Lower lobe of right lung (tissue), 2 donors: ENCODE measurements around the gene SNX8. TPM values are rescaled to one million over a fixed set of nuclear protein-coding genes. Genes with fewer than 3 reads are reported as not detected.
"Not testable (repeated sequence)": the region's sequence is repeated elsewhere in the genome, so short reads cannot be mapped to it uniquely, and the experiment has no call there.

Experiments
- ATAC-seq, 2 donors: fragments of 200-7000 bp; cut with Tn5 transposase; one replicate each; pipeline ENCODE4 v1.9.1; 2020 to 2022; ENCODE audit warnings: mild to moderate bottlenecking in 2 of 2, moderate library complexity in 2 of 2
- DNase-seq: peaks from one replicate; pipeline ENCODE4 v3.0.0-alpha.2; 2020
- H3K27ac ChIP-seq: fragments of 200-600 bp; one replicate; pipeline ENCODE4 v1.8.0; 2022
- H3K27me3 ChIP-seq: fragments of 200-600 bp; one replicate; pipeline ENCODE4 v1.8.0; 2022; ENCODE audit warnings: low read depth
- H3K36me3 ChIP-seq: fragments of 200-600 bp; one replicate; pipeline ENCODE4 v1.8.0; 2022; ENCODE audit warnings: mild to moderate bottlenecking
- H3K4me1 ChIP-seq: fragments of 200-600 bp; one replicate; pipeline ENCODE4 v1.8.0; 2022
- H3K4me3 ChIP-seq: fragments of 200-600 bp; one replicate; pipeline ENCODE4 v1.8.0; 2022; ENCODE audit warnings: mild to moderate bottlenecking
- H3K9me3 ChIP-seq: fragments of 200-600 bp; one replicate; pipeline ENCODE4 v1.8.0; 2022
- intact Hi-C: fragments of 100-400 bp; cut with DNase I; formaldehyde crosslinking; loops from one replicate; pipeline ENCODE4 v1.11.0; 2022
- total RNA-seq: library from RNA; stranded (reverse); fragmentation: NEBNext Ultra II Directional; extraction: Animal tissue kit (Norgen Biotek cat#: 25700); gene quantifications from one replicate; pipeline ENCODE4 v1.2.1, GENCODE V29; 2021
- TF ChIP-seq, protein P1 (sequence below): fragments of 200-600 bp; IDR thresholded peaks from one replicate; pipeline ENCODE4 v1.8.0; 2022; ENCODE audit warnings: antibody characterized with exemption, mild to moderate bottlenecking
- donor health status: DM: no; HTN: yes; CAD: no; lungs with severe emphysema.

The SNX8 gene
- total RNA-seq, 1 donor from 2014 or later = 43.1 TPM

DNA sequence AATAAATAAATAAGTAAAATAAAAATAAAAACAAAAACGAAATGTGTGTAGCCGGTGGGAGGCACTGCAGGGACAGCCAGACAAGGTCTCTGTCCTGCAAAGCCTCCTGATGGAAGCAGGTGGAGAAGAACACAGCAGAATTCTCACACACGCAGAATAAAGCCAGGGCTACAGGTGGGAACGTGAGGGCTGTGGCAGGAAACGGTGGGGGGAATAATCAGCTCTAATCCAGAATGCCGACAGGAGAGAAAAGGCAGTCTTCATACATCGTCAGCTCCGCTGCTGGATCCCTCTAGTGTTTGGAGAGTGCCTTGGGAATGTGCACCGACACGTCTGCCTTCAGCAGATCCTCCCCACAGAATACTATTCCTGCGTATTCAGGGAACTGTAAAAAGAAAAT is 6.8 kb upstream of the SNX8 start:
- Histone ChIP-seq H3K27ac (no peak overlapping the region), H3K9me3 (no peaks in the 10 kb centered on the region), H3K27me3 (no peaks in the 10 kb centered on the region), H3K4me3 (no peak overlapping the region), H3K4me1 (no peaks in the 10 kb centered on the region), H3K36me3 (no peaks in the 10 kb centered on the region)
- TF ChIP-seq, protein P1, sequence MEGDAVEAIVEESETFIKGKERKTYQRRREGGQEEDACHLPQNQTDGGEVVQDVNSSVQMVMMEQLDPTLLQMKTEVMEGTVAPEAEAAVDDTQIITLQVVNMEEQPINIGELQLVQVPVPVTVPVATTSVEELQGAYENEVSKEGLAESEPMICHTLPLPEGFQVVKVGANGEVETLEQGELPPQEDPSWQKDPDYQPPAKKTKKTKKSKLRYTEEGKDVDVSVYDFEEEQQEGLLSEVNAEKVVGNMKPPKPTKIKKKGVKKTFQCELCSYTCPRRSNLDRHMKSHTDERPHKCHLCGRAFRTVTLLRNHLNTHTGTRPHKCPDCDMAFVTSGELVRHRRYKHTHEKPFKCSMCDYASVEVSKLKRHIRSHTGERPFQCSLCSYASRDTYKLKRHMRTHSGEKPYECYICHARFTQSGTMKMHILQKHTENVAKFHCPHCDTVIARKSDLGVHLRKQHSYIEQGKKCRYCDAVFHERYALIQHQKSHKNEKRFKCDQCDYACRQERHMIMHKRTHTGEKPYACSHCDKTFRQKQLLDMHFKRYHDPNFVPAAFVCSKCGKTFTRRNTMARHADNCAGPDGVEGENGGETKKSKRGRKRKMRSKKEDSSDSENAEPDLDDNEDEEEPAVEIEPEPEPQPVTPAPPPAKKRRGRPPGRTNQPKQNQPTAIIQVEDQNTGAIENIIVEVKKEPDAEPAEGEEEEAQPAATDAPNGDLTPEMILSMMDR = no peak
- DNase-seq = no peak
- no peak for ATAC-seq
- intact Hi-C loops = no loop called here

DNA sequence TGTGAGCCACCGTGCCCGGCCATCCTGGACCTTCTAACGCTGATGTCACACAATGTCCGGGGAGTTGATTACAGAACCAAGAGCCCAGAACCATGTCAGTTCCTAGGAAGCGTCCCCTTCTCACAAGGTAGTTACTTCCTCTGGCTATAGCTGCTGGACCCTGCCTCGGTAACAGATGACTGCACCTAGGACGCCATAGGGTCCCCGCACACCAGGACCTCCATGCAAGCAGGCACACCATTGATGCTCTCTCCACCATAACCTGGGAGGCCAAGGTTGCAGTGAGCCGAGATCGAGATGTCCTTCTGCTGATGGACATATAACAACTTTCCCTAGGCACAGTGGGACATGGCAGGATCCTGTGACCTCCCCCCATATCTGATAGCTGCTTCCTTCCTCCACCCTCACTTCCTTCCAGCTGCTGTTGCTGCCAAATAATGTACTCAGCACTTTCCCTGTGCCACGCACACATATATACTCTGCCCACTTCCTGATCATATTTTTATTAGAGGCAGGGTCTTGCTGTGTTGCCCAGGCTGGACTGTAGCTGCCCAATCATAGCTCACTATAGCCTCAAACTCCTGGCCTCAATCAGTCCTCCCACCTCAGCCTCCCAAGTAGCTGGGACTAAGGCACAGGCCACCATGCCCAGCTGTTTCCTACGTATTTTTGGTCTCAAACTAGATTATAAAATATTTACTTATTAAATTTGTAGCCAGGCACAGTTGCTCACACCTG is 3.5 kb upstream of the SNX8 start:
- ATAC-seq (no peak), DNase-seq (no peak)
- TF ChIP-seq, protein P1 = no peak
- Histone ChIP-seq H3K9me3 (no peaks in the 10 kb centered on the region), H3K4me3 (no peak overlapping the region), H3K4me1 (peaks cover 9% of the 10 kb centered on the region), H3K27ac (no peak overlapping the region), H3K27me3 (no peaks in the 10 kb centered on the region), H3K36me3 (no peaks in the 10 kb centered on the region)
- intact Hi-C loops = no loop called here

DNA sequence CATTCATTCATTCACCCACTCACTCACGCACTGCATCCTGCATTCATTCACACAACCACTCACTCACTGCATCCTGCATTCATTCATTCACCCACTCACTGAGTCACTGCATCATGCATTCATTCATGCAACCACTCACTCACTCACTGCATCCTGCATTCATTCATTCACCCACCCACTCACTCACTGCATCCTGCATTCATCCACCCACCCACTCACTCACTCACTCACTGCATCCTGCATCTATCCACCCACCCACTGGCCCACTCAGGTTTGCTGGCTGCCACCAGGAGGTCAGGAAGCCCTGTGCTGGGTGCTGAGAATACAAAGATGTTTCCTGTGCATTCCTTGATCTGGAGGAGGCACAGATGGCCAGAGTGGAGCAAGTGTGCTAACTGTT is 2.3 kb upstream of the SNX8 start:
- Histone ChIP-seq H3K27me3 (no peaks in the 10 kb centered on the region), H3K4me1 (peaks cover 15% of the 10 kb centered on the region), H3K9me3 (no peaks in the 10 kb centered on the region), H3K4me3 (no peak overlapping the region), H3K27ac (no peak overlapping the region), H3K36me3 (no peaks in the 10 kb centered on the region)
- intact Hi-C loops = no loop called here
- ATAC-seq (no peak), DNase-seq (no peak)
- TF ChIP-seq, protein P1 = no peak

DNA sequence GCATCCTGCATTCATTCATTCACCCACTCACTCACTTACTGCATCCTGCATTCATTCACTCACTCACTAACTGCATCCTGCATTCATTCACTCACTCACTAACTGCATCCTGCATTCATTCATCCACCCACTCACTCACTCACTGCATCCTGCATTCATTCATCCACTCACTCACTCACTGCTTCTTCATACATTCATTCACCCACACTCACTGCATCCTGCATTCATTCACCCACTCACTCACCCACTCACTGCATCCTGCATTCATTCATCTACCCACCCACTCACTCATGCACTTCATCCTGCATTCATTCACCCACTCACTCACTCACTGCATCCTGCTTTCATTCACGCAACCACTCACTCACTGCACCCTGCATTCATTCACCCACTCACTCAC is 1.5 kb upstream of the SNX8 start:
- peaks cover 15% of the 10 kb centered on the region for H3K4me1 ChIP-seq
- no peak overlapping the region for H3K4me3 ChIP-seq
- H3K27me3 ChIP-seq = no peaks in the 10 kb centered on the region
- no peaks in the 10 kb centered on the region for H3K36me3 ChIP-seq
- ATAC-seq = no peak
- H3K9me3 ChIP-seq = no peaks in the 10 kb centered on the region
- DNase-seq = no peak
- TF ChIP-seq, protein P1 = no peak
- H3K27ac ChIP-seq = no peak overlapping the region
- intact Hi-C loops = no loop called here

DNA sequence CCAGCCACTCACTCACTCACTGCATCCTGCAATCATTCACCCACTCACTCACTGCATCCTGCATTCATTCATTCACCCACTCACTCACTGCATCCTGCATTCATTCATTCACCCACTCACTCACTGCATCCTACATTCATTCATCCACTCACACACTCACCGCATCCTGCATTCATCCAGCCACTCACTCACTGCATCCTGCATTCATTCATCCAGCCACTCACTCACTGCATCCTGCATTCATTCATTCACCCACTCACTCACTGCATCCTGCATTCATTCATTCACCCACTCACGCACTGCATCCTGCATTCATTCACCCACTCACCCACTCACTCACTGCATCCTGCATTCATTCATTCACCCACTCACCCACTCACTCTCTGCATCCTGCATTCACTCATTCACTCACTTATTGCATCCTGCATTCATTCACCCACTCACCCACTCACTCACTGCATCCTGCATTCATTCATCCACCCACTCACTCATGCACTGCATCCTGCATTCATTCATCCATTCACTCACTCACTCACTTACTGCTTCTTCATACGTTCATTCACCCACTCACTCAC is 802 bp upstream of the SNX8 start:
- DNase-seq, ATAC-seq, H3K27me3 ChIP-seq, H3K27ac ChIP-seq, H3K36me3 ChIP-seq, H3K9me3 ChIP-seq, intact Hi-C loops: not testable (repeated sequence)
- H3K4me3 ChIP-seq = peak overlapping the region; percentile 95
- peaks cover 15% of the 10 kb centered on the region for H3K4me1 ChIP-seq

DNA sequence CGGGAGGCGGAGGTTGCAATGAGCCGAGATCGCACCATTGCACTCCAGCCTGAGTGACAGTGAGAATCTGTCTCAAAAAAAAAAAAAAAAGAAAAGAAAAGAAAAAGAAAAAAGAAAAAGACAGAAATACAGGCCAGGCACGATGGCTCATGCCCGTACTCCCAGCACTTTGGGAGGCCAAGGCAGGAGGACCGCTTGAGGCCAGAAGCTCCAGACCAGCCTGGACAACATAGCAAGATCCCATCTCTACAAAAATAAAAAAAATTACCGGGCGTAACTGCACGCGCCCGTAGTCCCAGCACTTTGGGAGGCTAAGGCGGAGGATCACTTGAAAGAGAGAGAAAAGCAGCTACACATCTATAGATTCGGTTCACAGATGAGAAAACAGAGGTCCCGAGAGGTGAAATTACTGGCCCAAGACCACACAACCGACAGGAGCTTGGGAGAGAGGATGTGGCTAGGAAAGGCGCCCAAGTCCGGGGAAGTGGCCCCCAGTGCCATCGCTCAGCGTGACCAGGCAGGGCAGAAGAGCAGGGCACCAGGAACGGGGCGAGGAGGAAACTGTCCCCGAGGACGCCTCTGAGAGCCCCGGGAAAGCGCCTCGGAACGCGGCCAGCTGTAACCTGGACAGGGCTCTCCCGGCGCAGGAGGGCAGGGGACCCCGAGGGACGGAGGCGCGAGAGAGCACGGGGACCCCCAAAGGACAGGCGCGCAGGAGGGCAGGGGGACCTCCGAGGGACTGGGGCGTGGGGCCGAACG is 612 bp downstream of the SNX8 start:
- peaks cover 15% of the 10 kb centered on the region for H3K4me1 ChIP-seq
- ATAC-seq (peak; percentile 24 to 57), DNase-seq (no peak)
- peak overlapping the region; percentile 95 for H3K4me3 ChIP-seq
- intact Hi-C loops = no loop called here
- H3K27me3 ChIP-seq = no peaks in the 10 kb centered on the region
- H3K9me3 ChIP-seq = no peaks in the 10 kb centered on the region
- peak overlapping the region; percentile 86 for H3K27ac ChIP-seq
- H3K36me3 ChIP-seq = peaks cover 6% of the 10 kb centered on the region
- TF ChIP-seq, protein P1 = no peak
